CD4-positive, CD25-positive, alpha-beta regulatory T cell (primary cell): Measurements from ENCODE around the gene ATP5ME. TPM values are rescaled to one million over a fixed set of nuclear protein-coding genes. Genes with fewer than 3 reads are reported as not detected.

Experiments
- ATAC-seq, 2 donors: fragments of 150-1000 bp; cut with Tn5 transposase; one replicate each; pipeline ENCODE4 v1.10.0; 2021; ENCODE audit warnings: low read depth in 2 of 2, moderate number of reproducible peaks in 2 of 2, moderate library complexity in 1 of 2
- DNase-seq, 3 donors: peaks; one replicate each; pipeline versions ENCODE4 v3.0.0 to v3.0.0-alpha.2; 2012 to 2022; ENCODE audit warnings: mixed read lengths in 1 of 3
- H3K27ac ChIP-seq: one replicate; pipeline ENCODE4 v1.7.0; 2013; ENCODE audit warnings: mild to moderate bottlenecking, low read length; ENCODE audit not compliant: insufficient read depth, poor library complexity, severe bottlenecking
- H3K27me3 ChIP-seq: one replicate; pipeline ENCODE4 v1.7.0; 2013; ENCODE audit warnings: low read length; ENCODE audit not compliant: control insufficient read depth, insufficient read depth
- H3K36me3 ChIP-seq: one replicate; pipeline ENCODE4 v1.7.0; 2013; ENCODE audit warnings: mild to moderate bottlenecking, low read length, moderate library complexity; ENCODE audit not compliant: control insufficient read depth, insufficient read depth
- H3K4me1 ChIP-seq: 2 replicates; pipeline ENCODE4 v1.7.0; 2013; ENCODE audit warnings: mild to moderate bottlenecking, low read length; ENCODE audit not compliant: insufficient read depth, control insufficient read depth, poor library complexity, severe bottlenecking
- H3K4me3 ChIP-seq: one replicate; pipeline ENCODE4 v1.7.0; 2013; ENCODE audit warnings: low read depth, mild to moderate bottlenecking, low read length, moderate library complexity
- H3K9me3 ChIP-seq, 2 experiments: 1 replicate in 1 of 2; 2 replicates in 1 of 2; pipeline ENCODE4 v1.7.0; 2013; ENCODE audit warnings: low read length in 2 of 2, mild to moderate bottlenecking in 1 of 2, moderate library complexity in 1 of 2; ENCODE audit not compliant: control insufficient read depth in 2 of 2
- H3K27ac Mint-ChIP-seq, 3 donors: one replicate each; pipeline ENCODE4 v1.8.0; 2020 to 2022; ENCODE audit warnings: mild to moderate bottlenecking in 3 of 3, mixed read lengths in 3 of 3, moderate library complexity in 2 of 3
- H3K27me3 Mint-ChIP-seq: one replicate; pipeline ENCODE4 v1.8.0; 2022; ENCODE audit warnings: mild to moderate bottlenecking, mixed read lengths
- H3K36me3 Mint-ChIP-seq: one replicate; pipeline ENCODE4 v1.8.0; 2020; ENCODE audit warnings: mixed read lengths
- H3K4me1 Mint-ChIP-seq, 4 donors: one replicate each; pipeline ENCODE4 v1.8.0; 2020 to 2022; ENCODE audit warnings: mixed read lengths in 4 of 4, mild to moderate bottlenecking in 1 of 4
- H3K4me3 Mint-ChIP-seq, 4 donors: one replicate each; pipeline ENCODE4 v1.8.0; 2020 to 2022; ENCODE audit warnings: mild to moderate bottlenecking in 4 of 4, mixed read lengths in 4 of 4, moderate library complexity in 3 of 4
- H3K9me3 Mint-ChIP-seq, 7 donors: one replicate each; pipeline ENCODE4 v1.8.0; 2020 to 2022; ENCODE audit warnings: mixed read lengths in 7 of 7, mild to moderate bottlenecking in 3 of 7, moderate library complexity in 2 of 7
- polyA plus RNA-seq, 4 donors: library from polyadenylated mRNA; unstranded; fragments of 300-500 nt; fragmentation: Illumina TruSeq; gene quantifications; one replicate each; pipeline ENCODE4 v1.2.3, GENCODE V29; 2021
- total RNA-seq: library from RNA; stranded (reverse); gene quantifications from one replicate; pipeline ENCODE4 v1.2.3, GENCODE V29; 2022

The ATP5ME gene
- total and polyA plus RNA-seq, 5 donors from 2014 or later, result 123 to 442 (median 402) TPM

DNA sequence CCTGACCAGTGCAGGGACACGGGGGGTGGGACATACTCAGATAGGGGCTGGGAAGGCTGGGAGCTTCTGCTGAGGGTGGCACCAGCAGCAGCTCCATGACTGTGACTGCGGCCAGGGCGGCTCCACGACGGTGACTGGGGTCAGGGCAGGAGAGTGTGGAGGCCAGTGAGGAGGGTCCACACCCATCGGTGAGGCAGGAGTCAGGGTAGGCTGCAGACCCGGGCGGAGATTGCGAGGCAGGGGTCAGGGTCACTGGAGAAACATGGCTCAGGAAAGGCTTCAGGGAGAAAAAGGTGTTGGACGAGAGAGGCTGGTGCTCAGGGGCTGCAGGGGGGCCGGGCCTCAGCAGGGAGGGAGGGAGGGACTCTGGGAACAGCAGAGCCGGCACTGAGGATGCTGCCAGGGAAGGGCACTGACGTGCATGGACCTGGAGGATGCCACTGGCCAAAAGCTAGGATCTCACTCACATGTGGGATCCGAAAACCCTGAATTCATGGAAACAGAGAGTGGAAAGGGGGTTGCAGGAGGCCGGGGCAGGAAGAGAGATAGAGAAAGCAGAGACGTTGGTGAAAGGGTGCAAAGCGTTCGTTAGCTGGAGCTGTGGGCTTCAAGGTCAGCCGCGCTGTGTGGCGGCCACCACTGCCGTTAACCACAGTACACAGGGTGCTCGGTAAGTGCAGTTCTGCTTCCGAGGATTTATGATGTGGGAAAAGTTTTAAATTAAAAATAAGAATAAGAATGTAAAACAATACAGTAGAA lies 22.0 kb downstream of the ATP5ME start:
- DNase-seq (no peak), ATAC-seq (no peak)
- no peaks in the 10 kb centered on the region for H3K36me3 Mint-ChIP-seq

DNA sequence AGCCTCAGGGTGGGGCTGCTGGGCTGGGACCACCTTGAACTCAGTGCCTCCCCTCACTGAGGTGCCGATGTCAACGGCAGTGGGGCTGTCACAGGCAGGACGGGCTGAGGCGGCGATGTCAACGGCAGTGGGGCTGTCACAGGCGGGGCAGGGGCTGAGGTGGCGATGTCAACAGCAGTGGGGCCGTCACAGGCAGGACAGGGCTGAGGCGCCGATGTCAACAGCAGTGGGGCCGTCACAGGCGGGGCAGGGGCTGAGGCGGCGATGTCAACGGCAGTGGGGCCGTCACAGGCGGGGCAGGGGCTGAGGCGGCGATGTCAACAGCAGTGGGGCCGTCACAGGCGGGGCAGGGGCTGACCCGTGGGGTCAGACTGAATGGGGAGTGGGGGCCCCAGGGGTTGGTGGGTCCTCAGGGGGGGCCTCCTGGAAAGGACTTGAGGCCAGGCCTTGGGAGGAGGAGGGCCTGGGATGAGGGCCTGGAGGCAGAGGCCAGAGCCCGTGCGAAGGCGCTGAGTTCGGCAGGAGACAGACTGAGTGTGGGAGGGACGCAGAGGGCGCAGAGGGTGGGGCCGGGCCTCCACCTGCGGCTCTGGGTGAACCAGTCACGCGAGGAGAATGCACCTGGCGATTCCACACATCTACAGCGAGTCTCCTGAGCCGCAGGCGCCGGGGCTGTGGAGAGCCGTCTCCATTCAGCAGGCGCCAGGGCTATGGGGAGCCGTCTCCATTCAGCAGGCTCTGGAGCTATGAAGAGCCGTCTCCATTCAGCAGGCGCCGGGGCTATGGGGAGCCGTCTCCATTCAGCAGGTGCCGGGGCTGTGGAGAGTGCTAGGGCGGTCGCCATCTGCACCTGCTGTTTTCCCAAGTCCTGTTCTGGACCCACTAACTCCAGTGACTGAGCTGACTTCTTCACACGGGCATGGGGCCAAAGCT lies 22.9 kb downstream of the ATP5ME start:
- H3K36me3 ChIP-seq, result no peaks in the 10 kb centered on the region
- Mint-ChIP-seq H3K36me3 (no peaks in the 10 kb centered on the region), H3K27me3 (peaks cover 12% of the 10 kb centered on the region), H3K4me1 (peaks cover 0 to 4% (median 0%) of the 10 kb centered on the region in 4 donors), H3K4me3 (no peak overlapping the region), H3K27ac (no peak overlapping the region), H3K9me3 (peaks cover 0 to 1% (median 0%) of the 10 kb centered on the region in 7 donors)
- H3K4me1 ChIP-seq, result no peaks in the 10 kb centered on the region
- no peaks in the 10 kb centered on the region for H3K9me3 ChIP-seq
- H3K4me3 ChIP-seq, result no peak overlapping the region
- DNase-seq (no peak), ATAC-seq (no peak)
- H3K27ac ChIP-seq, result no peak overlapping the region
- no peaks in the 10 kb centered on the region for H3K27me3 ChIP-seq

More for the DNA sequence above, 22.0 kb downstream of the ATP5ME start:
- Histone ChIP-seq H3K4me1 (no peaks in the 10 kb centered on the region), H3K27ac (no peak overlapping the region), H3K4me3 (no peak overlapping the region), H3K9me3 (no peaks in the 10 kb centered on the region), H3K36me3 (no peaks in the 10 kb centered on the region), H3K27me3 (no peaks in the 10 kb centered on the region)
- Mint-ChIP-seq H3K9me3 (no peaks in the 10 kb centered on the region), H3K4me1 (no peaks in the 10 kb centered on the region), H3K4me3 (no peak overlapping the region), H3K27ac (no peak overlapping the region), H3K27me3 (peaks cover 8% of the 10 kb centered on the region)

DNA sequence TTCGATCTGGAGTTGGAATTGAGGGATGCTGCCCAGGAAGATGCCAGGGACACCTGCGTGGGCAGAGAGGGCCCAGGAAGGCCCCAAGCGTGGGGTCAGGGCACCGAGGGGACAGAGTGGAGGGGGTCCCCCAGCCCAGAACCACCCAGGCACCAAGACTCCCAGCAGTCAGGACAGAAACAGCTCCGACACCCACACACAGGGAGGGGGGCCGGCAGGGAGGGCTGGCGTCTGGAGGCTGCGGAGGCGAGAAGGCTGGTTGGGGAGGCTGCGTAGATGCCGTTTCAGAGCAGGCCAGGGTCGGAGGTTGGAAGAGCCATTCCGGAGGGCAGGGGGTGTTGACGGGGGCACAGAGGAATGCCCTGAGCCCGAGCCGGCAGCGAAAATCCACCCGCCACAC lies 23.6 kb downstream of the ATP5ME start:
- Mint-ChIP-seq H3K36me3 (no peaks in the 10 kb centered on the region), H3K4me1 (peaks cover 0 to 5% (median 1%) of the 10 kb centered on the region in 4 donors), H3K27ac (no peak overlapping the region), H3K4me3 (no peak overlapping the region), H3K27me3 (peaks cover 20% of the 10 kb centered on the region), H3K9me3 (peaks cover 0 to 2% (median 0%) of the 10 kb centered on the region in 7 donors)
- Histone ChIP-seq H3K4me3 (no peak overlapping the region), H3K36me3 (no peaks in the 10 kb centered on the region), H3K27me3 (no peaks in the 10 kb centered on the region), H3K9me3 (no peaks in the 10 kb centered on the region), H3K27ac (no peak overlapping the region), H3K4me1 (no peaks in the 10 kb centered on the region)
- DNase-seq (no peak), ATAC-seq (no peak)

DNA sequence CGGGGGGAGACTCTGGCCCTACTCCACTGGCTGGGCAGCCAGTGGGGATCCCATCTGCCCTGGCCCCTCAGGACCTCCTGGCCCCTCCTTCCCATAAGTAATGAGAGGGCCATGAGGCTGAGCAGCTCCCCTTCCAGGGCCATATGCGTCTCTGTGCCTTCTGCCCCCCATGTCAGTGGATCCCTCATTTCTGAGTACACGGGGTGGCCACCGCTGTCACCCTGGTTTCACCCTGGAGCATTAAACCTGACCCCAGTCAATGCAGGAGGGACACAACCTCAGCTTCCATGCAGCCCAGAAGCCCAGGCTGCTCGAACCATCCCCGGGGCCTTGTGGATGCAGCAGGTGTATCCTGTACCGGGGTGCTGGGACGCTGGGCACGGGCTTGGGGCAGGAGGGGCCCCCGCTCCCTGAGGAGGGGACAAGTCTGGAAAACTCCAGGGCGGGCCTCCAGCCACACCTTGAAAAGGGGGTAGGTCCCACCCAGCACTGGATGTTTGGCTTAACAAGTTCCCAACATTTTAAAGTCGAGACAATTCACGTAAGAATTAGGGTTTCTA lies 24.2 kb downstream of the ATP5ME start:
- no peaks in the 10 kb centered on the region for H3K36me3 ChIP-seq
- no peak overlapping the region for H3K4me3 ChIP-seq
- no peak for DNase-seq
- no peaks in the 10 kb centered on the region for H3K4me1 ChIP-seq
- Mint-ChIP-seq H3K9me3 (peaks cover 0 to 4% (median 0%) of the 10 kb centered on the region in 7 donors), H3K36me3 (no peaks in the 10 kb centered on the region), H3K4me1 (peaks cover 0 to 5% (median 1%) of the 10 kb centered on the region in 4 donors), H3K4me3 (no peak overlapping the region), H3K27ac (no peak overlapping the region), H3K27me3 (peaks cover 22% of the 10 kb centered on the region)
- no peak overlapping the region for H3K27ac ChIP-seq
- no peak for ATAC-seq
- no peaks in the 10 kb centered on the region for H3K27me3 ChIP-seq
- H3K9me3 ChIP-seq, result no peaks in the 10 kb centered on the region

DNA sequence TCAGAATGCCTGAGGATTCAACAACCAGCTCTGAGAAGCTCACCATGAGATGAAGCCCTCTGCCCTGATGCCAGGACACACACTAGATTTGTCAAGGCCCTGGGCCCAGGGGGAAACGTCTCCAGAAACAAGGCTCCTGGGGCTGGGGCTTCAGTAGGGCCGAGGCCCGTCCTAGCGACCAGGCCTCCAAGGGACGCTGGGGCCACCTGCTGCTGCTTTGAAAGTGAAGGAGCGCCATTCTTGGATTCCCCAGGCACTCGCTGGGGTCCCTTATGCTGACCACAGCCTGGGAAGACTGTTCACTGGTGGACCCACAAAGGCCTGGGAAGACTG lies 24.8 kb downstream of the ATP5ME start:
- no peaks in the 10 kb centered on the region for H3K36me3 Mint-ChIP-seq
- H3K9me3 Mint-ChIP-seq, result peaks cover 0 to 8% (median 0%) of the 10 kb centered on the region in 7 donors
- H3K4me3 Mint-ChIP-seq, result no peak overlapping the region
- Histone ChIP-seq H3K36me3 (no peaks in the 10 kb centered on the region), H3K4me3 (no peak overlapping the region), H3K27ac (no peak overlapping the region), H3K27me3 (no peaks in the 10 kb centered on the region), H3K9me3 (no peaks in the 10 kb centered on the region), H3K4me1 (no peaks in the 10 kb centered on the region)
- no peak overlapping the region for H3K27ac Mint-ChIP-seq
- H3K27me3 Mint-ChIP-seq, result peaks cover 22% of the 10 kb centered on the region
- H3K4me1 Mint-ChIP-seq, result peaks cover 0 to 5% (median 1%) of the 10 kb centered on the region in 4 donors
- DNase-seq (no peak), ATAC-seq (no peak)

DNA sequence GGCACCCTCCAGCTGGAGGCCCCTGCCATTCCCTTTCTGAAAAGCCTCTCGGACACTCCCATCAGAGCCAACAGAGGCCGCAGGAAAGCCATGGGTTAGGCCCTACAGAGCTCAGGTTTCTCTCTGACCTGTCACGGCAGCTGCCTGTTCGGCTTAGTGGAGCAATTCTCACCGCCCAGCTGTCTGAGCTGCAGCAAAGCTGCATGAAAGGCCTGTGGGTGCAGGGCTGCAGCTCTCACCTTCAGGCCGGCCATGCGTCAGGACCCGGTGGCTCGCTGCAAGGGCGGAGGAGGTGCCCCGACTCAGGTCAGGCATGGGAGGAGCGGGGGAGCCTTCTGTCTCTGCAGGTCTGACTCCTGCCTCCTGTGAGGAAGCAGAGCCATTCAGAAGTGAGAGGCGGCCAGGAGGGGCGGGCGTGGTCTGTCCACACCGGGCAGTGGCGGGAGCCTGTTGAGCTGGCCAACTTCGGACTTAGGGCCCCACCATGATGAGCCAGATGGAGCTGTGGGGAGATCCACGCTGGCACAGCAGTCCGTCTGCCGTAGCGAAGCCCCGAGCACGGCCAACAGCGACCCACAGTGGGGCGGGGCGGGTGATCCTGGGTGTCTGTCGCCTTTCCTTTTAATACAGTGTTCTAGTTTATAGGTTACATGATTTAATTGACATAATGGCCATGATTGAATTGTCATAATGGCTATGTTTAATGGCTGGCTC lies 25.3 kb downstream of the ATP5ME start:
- Mint-ChIP-seq H3K4me1 (peaks cover 0 to 5% (median 1%) of the 10 kb centered on the region in 4 donors), H3K4me3 (no peak overlapping the region), H3K27ac (no peak overlapping the region), H3K36me3 (no peaks in the 10 kb centered on the region), H3K27me3 (peaks cover 22% of the 10 kb centered on the region), H3K9me3 (peaks cover 0 to 8% (median 0%) of the 10 kb centered on the region in 7 donors)
- no peak overlapping the region for H3K4me3 ChIP-seq
- no peak overlapping the region for H3K27ac ChIP-seq
- no peaks in the 10 kb centered on the region for H3K4me1 ChIP-seq
- no peaks in the 10 kb centered on the region for H3K27me3 ChIP-seq
- no peaks in the 10 kb centered on the region for H3K36me3 ChIP-seq
- no peaks in the 10 kb centered on the region for H3K9me3 ChIP-seq
- no peak for ATAC-seq
- DNase-seq, result no peak

DNA sequence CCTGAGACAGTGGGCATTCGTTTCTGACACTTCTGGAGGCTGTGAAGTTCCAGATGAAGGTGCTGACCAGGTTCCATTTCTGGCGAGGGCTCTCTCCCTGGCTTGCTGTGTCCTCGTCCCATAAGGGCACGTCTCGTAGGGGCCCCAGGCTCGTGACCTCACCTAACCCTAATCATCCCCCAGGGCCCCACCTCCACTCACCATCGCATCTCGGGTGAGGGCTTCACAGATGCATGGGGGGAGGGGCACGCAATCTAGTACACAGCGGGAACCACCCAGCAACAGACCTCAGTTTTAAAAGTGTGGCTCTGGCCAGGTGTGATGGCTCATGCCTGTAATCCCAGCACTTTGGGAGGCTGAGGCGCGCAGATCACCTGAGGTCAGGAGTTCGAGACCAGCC lies 26.6 kb downstream of the ATP5ME start:
- Histone ChIP-seq H3K27ac (no peak overlapping the region), H3K9me3 (no peaks in the 10 kb centered on the region), H3K36me3 (no peaks in the 10 kb centered on the region), H3K4me1 (no peaks in the 10 kb centered on the region), H3K27me3 (no peaks in the 10 kb centered on the region), H3K4me3 (no peak overlapping the region)
- ATAC-seq (no peak), DNase-seq (no peak)
- no peak overlapping the region for H3K4me3 Mint-ChIP-seq
- peaks cover 22% of the 10 kb centered on the region for H3K27me3 Mint-ChIP-seq
- no peaks in the 10 kb centered on the region for H3K36me3 Mint-ChIP-seq
- H3K4me1 Mint-ChIP-seq, result peaks cover 0 to 5% (median 1%) of the 10 kb centered on the region in 4 donors
- peak overlapping the region in 1 of 3 donors; percentile 48 for H3K27ac Mint-ChIP-seq
- peaks cover 0 to 8% (median 2%) of the 10 kb centered on the region in 7 donors for H3K9me3 Mint-ChIP-seq
